ENCODE results near the gene CCNY. TPM values are rescaled to one million over a fixed set of nuclear protein-coding genes. Genes with fewer than 3 reads are reported as not detected.
"Not testable (repeated sequence)": the region's sequence is repeated elsewhere in the genome, so short reads cannot be mapped to it uniquely, and the experiment has no call there.

Gene CCNY
- total RNA-seq, 8 experiments from 2014 or later = 24.8 to 57.1 (median 32.4) TPM

GRCh38 chr10:35396560-35397434 is 60.5 kb downstream of the CCNY start:
- WGBS, 10 experiments = 76 to 100% (median 90%) methylated on average over 1 to 8 of the region's 12 CpGs; no CpG with 5 or more reads in 2 of the 10 experiments
- in situ Hi-C loops (cut with MboI; ENCODE audit: low pct_unique_long_range_greater_than_20kb in 2 of 9, low sequenced_read_pairs in 9 of 9, unreplicated experiment in 9 of 9) = no loop called here
- no peak overlapping the region for H3K27ac ChIP-seq

DNA sequence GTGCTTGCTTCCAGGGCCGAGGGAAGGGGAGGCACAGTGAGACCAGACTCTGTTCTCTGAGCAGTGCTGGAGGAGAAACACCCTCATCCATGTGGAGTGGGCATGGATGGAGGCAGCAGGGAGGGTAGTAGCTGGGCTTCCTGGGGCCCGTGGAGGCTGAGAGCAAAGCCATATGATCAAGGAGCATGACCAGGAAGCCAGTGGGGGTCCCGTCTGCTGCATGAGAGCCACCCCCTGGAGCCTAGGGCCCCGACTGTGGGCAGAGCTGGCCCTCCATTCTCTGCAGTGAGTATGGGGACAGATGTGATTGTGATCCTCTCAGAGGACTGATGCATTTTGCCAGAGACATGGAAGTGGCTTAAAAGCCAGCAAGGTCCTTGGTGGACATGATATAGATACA is 61.6 kb downstream of the CCNY start:
- no peak overlapping the region for H3K4me3 ChIP-seq
- in situ Hi-C loops (cut with MboI; ENCODE audit: low pct_unique_long_range_greater_than_20kb in 2 of 9, low sequenced_read_pairs in 9 of 9, unreplicated experiment in 9 of 9) = no loop called here
- peaks cover 49 to 56% of the 10 kb centered on the region in 2 donors for H3K4me1 ChIP-seq (replicated peaks in 1 of 2)
- 75 to 93% (median 80%) methylated on average over 1 to 3 of the region's 4 CpGs; no CpG with 5 or more reads in 7 of the 10 experiments for WGBS, 10 experiments
- ATAC-seq (replicated peaks in 6 of 8) = peak in 5 of 8 experiments; percentile 10 to 39 (median 28)
- H3K27ac ChIP-seq = peak overlapping the region in 1 of 2 donors; percentile 32

More at GRCh38 chr10:35396560-35397434, 60.5 kb downstream of the CCNY start:
- H3K4me3 ChIP-seq = no peak overlapping the region
- ATAC-seq (replicated peaks in 6 of 8) = no peak
- H3K4me1 ChIP-seq (replicated peaks in 1 of 2) = peaks cover 57 to 61% of the 10 kb centered on the region in 2 donors

- no peak overlapping the region for H3K27ac ChIP-seq
Measured at GRCh38 chr10:35398355-35398754, 62.0 kb downstream of the CCNY start.

DNA sequence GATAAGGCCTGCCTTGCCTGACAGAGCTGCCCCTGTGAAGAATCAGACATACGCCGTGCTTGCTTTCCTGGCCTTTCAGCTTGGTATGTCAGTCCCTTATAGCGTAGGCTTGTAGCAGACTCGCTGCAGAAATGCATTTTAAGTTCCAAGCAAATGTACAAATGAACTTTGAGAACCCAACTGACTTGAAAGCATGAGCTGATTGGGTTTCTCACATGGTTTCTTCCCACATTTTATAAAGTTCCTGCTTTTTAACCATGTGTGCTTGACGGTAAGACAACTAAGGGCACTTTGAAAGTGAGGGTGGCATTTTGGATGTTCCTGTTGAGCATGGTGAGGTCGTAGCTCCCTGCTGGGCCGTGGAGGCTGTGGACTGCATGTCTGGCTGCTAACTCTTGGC is 62.6 kb downstream of the CCNY start:
- peaks cover 40 to 46% of the 10 kb centered on the region in 2 donors for H3K4me1 ChIP-seq (replicated peaks in 1 of 2)
- in situ Hi-C loops (cut with MboI; ENCODE audit: low pct_unique_long_range_greater_than_20kb in 2 of 9, low sequenced_read_pairs in 9 of 9, unreplicated experiment in 9 of 9) = no loop called here
- 77 to 99% (median 92%) methylated on average over 2 to 7 of the region's 7 CpGs; no CpG with 5 or more reads in 2 of the 10 experiments for WGBS, 10 experiments
- no peak overlapping the region for H3K27ac ChIP-seq
- H3K4me3 ChIP-seq = no peak overlapping the region
- ATAC-seq (replicated peaks in 6 of 8) = peak in 1 of 8 experiments; percentile 30

More at GRCh38 chr10:35398355-35398754, 62.0 kb downstream of the CCNY start:
- Histone ChIP-seq H3K4me3 (no peak overlapping the region), H3K4me1 (replicated peaks in 1 of 2) (peaks cover 45 to 52% of the 10 kb centered on the region in 2 donors)
- peak in 3 of 8 experiments; percentile 68 to 85 (median 76) for ATAC-seq (replicated peaks in 6 of 8)
- in situ Hi-C loops (cut with MboI; ENCODE audit: low pct_unique_long_range_greater_than_20kb in 2 of 9, low sequenced_read_pairs in 9 of 9, unreplicated experiment in 9 of 9) = no loop called here
- 3 to 89% (median 76%) methylated on average over 1 to 8 of the region's 8 CpGs; no CpG with 5 or more reads in 1 of the 10 experiments for WGBS, 10 experiments

DNA sequence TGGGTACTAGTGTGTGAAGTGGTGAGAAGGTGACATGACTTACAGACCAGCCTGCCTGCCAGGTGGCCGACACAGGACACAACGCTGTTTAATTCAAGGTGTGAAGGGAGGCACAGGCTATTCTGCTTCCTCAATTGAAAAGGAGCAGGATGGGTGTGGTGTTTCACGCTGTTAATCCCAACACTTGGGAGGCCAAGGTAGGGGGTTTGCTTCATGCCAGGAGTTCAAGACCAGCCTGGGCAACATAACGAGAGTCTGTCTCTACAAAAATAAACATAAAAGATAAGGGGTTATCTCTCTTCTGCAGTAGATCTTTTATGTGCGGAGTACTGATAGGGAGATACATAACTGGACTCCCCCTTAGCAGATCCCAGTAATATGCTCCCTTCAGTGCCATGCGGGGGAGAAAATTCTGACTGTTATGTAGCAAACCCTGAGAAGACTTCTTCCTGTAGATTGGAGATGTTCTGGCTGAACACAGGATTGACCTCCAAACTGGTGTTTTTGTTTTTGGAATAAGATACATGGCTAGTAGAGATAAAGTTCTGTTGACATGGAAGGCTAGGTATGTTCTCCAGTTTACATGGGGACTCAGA is 63.2 kb downstream of the CCNY start:
- ATAC-seq (replicated peaks in 6 of 8) = no peak
- Histone ChIP-seq H3K27ac (no peak overlapping the region), H3K4me1 (replicated peaks in 1 of 2) (peaks cover 34 to 40% of the 10 kb centered on the region in 2 donors), H3K4me3 (no peak overlapping the region)
- in situ Hi-C loops (cut with MboI; ENCODE audit: low pct_unique_long_range_greater_than_20kb in 2 of 9, low sequenced_read_pairs in 9 of 9, unreplicated experiment in 9 of 9) = no loop called here
- 85 to 100% (median 98%) methylated on average over 1 to 4 of the region's 6 CpGs for WGBS, 10 experiments

DNA sequence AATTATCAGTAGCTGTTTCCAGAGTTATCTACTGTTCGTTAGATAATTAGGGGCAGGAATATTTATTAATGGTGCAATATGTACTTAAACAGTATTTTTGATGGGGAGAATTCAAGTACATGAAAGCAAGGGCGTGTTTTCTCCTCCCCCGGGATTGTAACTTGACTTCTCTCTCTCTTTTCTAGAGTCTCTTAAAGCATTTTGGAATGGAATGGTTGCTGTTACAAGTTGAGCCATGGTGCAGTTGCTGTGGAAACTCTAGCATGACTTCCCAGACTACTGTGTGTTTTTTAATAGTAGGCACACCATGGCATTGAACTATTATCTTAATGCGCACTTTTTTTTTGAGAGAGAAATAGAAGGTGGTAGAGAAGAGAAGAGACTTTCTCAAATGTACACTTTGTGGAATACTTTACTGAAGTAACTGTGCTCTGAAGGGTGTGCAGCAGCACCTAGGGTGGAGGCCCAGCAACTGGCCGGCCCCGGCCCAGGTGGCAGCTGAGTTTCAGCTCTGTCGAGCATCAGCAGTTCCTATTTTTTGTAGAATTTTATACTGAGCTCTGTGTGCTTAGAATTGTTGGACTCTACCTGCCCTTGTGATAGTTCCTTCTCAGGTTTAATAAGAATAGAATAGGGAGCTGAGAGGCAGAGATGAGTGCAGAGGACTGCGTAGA is 64.4 kb downstream of the CCNY start:
- Histone ChIP-seq H3K4me1 (replicated peaks in 1 of 2) (peaks cover 24 to 28% of the 10 kb centered on the region in 2 donors), H3K4me3 (no peak overlapping the region), H3K27ac (no peak overlapping the region)
- WGBS, 10 experiments = 50 to 100% (median 89%) methylated on average over 2 to 6 of the region's 8 CpGs; no CpG with 5 or more reads in 1 of the 10 experiments
- in situ Hi-C loops (cut with MboI; ENCODE audit: low pct_unique_long_range_greater_than_20kb in 2 of 9, low sequenced_read_pairs in 9 of 9, unreplicated experiment in 9 of 9) = no loop called here
- peak in 1 of 8 experiments; percentile 25 for ATAC-seq (replicated peaks in 6 of 8)

- H3K27ac ChIP-seq; in situ Hi-C loops (cut with MboI; ENCODE audit: low pct_unique_long_range_greater_than_20kb in 2 of 9, low sequenced_read_pairs in 9 of 9, unreplicated experiment in 9 of 9): not testable (repeated sequence)
- 89 to 100% (median 100%) methylated on average over 1 to 5 of the region's 5 CpGs; no CpG with 5 or more reads in 3 of the 10 experiments for WGBS, 10 experiments
Measured at GRCh38 chr10:35403491-35403890, 67.2 kb downstream of the CCNY start.

GRCh38 chr10:35404077-35404476 is 67.8 kb downstream of the CCNY start:
- in situ Hi-C loops (cut with MboI; ENCODE audit: low pct_unique_long_range_greater_than_20kb in 2 of 9, low sequenced_read_pairs in 9 of 9, unreplicated experiment in 9 of 9); H3K4me1 ChIP-seq (replicated peaks in 1 of 2); H3K4me3 ChIP-seq; ATAC-seq (replicated peaks in 6 of 8); H3K27ac ChIP-seq: not testable (repeated sequence)
- WGBS, 10 experiments = 100% methylated on average over 1 of the region's 2 CpGs; no CpG with 5 or more reads in 9 of the 10 experiments

More at GRCh38 chr10:35403491-35403890, 67.2 kb downstream of the CCNY start:
- ATAC-seq (replicated peaks in 6 of 8); H3K4me3 ChIP-seq; H3K4me1 ChIP-seq (replicated peaks in 1 of 2): not testable (repeated sequence)

DNA sequence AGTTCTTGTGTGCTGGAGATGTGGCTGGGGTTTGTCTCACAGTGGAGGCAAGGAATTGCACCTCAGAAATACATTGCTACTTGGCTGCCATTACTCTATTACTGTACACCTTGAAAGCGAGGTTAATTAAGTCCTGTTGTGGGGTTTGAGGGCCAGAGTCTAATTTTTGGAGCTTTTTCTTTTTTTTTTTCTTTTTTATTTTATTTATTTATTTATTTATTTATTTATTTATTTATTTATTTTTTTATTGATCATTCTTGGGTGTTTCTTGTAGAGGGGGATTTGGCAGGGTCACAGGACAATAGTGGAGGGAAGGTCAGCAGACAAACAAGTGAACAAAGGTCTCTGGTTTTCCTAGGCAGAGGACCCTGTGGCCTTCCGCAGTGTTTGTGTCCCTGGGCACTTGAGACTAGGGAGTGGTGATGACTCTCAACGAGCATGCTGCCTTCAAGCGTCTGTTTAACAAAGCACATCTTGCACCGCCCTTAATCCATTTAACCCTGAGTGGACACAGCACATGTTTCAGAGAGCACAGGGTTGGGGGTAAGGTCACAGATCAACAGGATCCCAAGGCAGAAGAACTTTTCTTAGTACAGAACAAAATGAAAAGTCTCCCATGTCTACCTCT is 69.8 kb downstream of the CCNY start:
- H3K4me1 ChIP-seq (replicated peaks in 1 of 2); in situ Hi-C loops (cut with MboI; ENCODE audit: low pct_unique_long_range_greater_than_20kb in 2 of 9, low sequenced_read_pairs in 9 of 9, unreplicated experiment in 9 of 9); ATAC-seq (replicated peaks in 6 of 8); H3K4me3 ChIP-seq; H3K27ac ChIP-seq: not testable (repeated sequence)
- 61 to 100% (median 90%) methylated on average over 1 to 3 of the region's 5 CpGs; no CpG with 5 or more reads in 5 of the 10 experiments for WGBS, 10 experiments

- WGBS, 10 experiments = 74 to 100% (median 90%) methylated on average over 1 to 11 of the region's 12 CpGs; no CpG with 5 or more reads in 1 of the 10 experiments
- in situ Hi-C loops (cut with MboI; ENCODE audit: low pct_unique_long_range_greater_than_20kb in 2 of 9, low sequenced_read_pairs in 9 of 9, unreplicated experiment in 9 of 9); H3K27ac ChIP-seq; ATAC-seq (replicated peaks in 6 of 8); H3K4me3 ChIP-seq: not testable (repeated sequence)
- peaks cover 16 to 21% of the 10 kb centered on the region in 2 donors for H3K4me1 ChIP-seq (replicated peaks in 1 of 2)
Measured at GRCh38 chr10:35407696-35408095, 71.4 kb downstream of the CCNY start.

- H3K27ac ChIP-seq = no peak overlapping the region
Measured at GRCh38 chr10:35409094-35409582, 72.8 kb downstream of the CCNY start.

GRCh38 chr10:35409808-35410207 is 73.5 kb downstream of the CCNY start:
- in situ Hi-C loops (cut with MboI; ENCODE audit: low pct_unique_long_range_greater_than_20kb in 2 of 9, low sequenced_read_pairs in 9 of 9, unreplicated experiment in 9 of 9) = no loop called here
- ATAC-seq (replicated peaks in 6 of 8) = no peak
- Histone ChIP-seq H3K27ac (no peak overlapping the region), H3K4me3 (no peak overlapping the region), H3K4me1 (replicated peaks in 1 of 2) (peaks cover 25 to 32% of the 10 kb centered on the region in 2 donors)
- WGBS, 10 experiments = 60 to 100% (median 83%) methylated on average over 1 of the region's 1 CpG; no CpG with 5 or more reads in 3 of the 10 experiments

More at GRCh38 chr10:35409094-35409582, 72.8 kb downstream of the CCNY start:
- in situ Hi-C loops (cut with MboI; ENCODE audit: low pct_unique_long_range_greater_than_20kb in 2 of 9, low sequenced_read_pairs in 9 of 9, unreplicated experiment in 9 of 9) = no loop called here
- H3K4me3 ChIP-seq = no peak overlapping the region
- peak; percentile 30 to 96 (median 53) for ATAC-seq (replicated peaks in 6 of 8)
- H3K4me1 ChIP-seq (replicated peaks in 1 of 2) = peaks cover 25 to 30% of the 10 kb centered on the region in 2 donors
- WGBS, 10 experiments = 0 to 93% (median 67%) methylated on average over 1 to 2 of the region's 2 CpGs; no CpG with 5 or more reads in 3 of the 10 experiments

Data from motor neuron (in vitro differentiated cells).